Renal cortical epithelial cell (primary cell): ENCODE data around the gene PARP3. TPM values are rescaled to one million over a fixed set of nuclear protein-coding genes. Genes with fewer than 3 reads are reported as not detected.

Source experiments
- DNase-seq: peaks from one replicate; pipeline ENCODE4 v3.0.0-alpha.2; 2011; ENCODE audit warnings: low read depth
- total RNA-seq: library from RNA; depleted of rRNA; stranded (reverse); fragments of >200 nt; gene quantifications from 2 replicates; pipeline ENCODE4 v1.2.3, GENCODE V29; 2014

The PARP3 gene
- total RNA-seq, 1 donor from 2014 or later: 58.4 TPM

DNA sequence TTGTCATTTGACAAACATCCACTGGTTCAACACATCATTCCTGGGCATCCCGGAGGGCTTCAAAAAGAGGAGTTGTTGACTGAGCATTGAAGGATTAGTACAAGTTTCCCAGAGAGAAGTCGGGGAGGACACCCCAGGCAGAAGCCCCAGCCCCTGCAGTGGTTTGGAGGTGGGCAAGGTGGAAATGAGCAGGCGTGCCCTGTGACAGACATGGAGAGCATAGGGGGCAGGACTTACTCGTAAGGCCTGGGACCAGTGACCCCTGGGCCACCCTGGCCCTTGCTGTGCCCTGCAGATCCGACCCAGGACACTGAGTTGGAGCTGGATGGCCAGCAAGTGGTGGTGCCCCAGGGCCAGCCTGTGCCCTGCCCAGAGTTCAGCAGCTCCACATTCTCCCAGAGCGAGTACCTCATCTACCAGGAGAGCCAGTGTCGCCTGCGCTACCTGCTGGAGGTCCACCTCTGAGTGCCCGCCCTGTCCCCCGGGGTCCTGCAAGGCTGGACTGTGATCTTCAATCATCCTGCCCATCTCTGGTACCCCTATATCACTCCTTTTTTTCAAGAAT, 5.9 kb downstream of the PARP3 start:
- no peak for DNase-seq

GRCh38 chr3:51949121-51949520, 7.0 kb downstream of the PARP3 start:
- no peak for DNase-seq

- DNase-seq: no peak
Observed at GRCh38 chr3:51950899-51951298, 8.7 kb downstream of the PARP3 start.

GRCh38 chr3:51953445-51953844, 11.3 kb downstream of the PARP3 start:
- DNase-seq: no peak

DNA sequence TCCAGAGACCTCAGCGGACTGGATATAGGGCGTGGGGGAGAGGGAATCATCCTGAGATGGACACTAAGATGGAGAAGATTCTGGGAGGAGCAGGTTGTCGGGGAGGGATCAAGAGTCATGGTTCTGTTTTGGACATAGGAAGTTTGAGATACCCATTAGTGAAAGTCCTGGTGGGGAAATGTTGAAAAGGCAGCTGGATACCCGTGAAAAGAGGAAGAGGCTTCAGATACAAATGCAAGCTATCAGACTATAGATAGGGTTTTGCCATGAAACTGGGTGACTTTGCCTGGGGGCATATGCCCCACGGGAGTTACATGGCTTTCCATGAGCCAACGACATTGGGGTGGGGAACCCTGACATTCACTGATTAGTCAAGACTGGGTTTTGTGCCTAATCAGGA, 11.9 kb downstream of the PARP3 start:
- no peak for DNase-seq

DNA sequence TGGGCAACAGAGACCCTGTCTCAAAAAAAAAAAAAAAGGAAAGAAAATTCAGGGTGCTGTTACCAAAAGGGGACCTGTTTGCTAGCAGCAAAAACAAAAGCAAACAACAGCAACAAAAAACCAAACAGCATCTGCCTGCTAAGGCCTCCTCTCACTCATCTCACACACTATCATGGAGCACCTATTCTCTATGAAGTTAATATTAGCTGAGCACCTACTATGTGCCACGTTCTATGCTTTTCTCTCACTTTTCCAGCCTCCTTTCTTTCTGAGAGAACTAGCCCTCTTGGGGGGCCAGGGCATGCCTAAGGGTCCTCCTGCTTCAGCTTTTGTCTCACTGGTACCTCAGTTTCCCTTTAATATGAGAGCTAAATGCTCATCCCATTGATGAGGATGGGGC, 12.6 kb downstream of the PARP3 start:
- DNase-seq: no peak

DNA sequence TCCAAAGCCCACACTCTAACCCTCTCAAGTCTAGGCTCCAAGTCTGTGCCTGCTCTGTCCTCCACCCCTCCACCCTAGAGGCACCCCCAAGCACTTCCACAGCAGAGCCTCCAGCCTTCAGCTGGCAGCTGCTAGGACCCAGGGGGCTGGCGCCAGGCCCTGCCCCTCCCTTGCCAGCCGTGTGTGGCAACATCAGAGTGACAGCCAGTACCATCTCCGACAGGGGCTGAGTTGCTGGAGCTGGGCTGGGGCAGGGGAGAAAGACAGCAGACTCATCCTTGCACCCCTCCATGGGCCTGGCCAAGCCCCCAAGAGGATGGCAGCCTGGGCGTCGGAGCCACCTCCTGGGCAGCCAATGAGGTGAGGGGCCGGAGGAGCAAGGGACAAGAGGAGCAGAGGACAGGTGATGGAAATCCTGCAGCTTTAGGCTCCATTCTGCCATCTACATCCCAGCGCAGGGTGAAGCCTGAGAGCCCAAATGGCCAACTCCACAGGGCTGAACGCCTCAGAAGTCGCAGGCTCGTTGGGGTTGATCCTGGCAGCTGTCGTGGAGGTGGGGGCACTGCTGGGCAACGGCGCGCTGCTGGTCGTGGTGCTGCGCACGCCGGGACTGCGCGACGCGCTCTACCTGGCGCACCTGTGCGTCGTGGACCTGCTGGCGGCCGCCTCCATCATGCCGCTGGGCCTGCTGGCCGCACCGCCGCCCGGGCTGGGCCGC, 13.2 kb downstream of the PARP3 start, which contains the start of gene GPR62:
Gene GPR62, plus strand, starts transcription at position 207 of the 718 bp plus-strand sequence. Its CDS starts 272 bp downstream, at position 479.
- DNase-seq: no peak

DNA sequence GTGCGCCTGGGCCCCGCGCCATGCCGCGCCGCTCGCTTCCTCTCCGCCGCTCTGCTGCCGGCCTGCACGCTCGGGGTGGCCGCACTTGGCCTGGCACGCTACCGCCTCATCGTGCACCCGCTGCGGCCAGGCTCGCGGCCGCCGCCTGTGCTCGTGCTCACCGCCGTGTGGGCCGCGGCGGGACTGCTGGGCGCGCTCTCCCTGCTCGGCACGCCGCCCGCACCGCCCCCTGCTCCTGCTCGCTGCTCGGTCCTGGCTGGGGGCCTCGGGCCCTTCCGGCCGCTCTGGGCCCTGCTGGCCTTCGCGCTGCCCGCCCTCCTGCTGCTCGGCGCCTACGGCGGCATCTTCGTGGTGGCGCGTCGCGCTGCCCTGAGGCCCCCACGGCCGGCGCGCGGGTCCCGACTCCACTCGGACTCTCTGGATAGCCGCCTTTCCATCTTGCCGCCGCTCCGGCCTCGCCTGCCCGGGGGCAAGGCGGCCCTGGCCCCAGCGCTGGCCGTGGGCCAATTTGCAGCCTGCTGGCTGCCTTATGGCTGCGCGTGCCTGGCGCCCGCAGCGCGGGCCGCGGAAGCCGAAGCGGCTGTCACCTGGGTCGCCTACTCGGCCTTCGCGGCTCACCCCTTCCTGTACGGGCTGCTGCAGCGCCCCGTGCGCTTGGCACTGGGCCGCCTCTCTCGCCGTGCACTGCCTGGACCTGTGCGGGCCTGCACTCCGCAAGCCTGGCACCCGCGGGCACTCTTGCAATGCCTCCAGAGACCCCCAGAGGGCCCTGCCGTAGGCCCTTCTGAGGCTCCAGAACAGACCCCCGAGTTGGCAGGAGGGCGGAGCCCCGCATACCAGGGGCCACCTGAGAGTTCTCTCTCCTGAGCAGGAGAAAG, 14.0 kb downstream of the PARP3 start:
- no peak for DNase-seq

DNA sequence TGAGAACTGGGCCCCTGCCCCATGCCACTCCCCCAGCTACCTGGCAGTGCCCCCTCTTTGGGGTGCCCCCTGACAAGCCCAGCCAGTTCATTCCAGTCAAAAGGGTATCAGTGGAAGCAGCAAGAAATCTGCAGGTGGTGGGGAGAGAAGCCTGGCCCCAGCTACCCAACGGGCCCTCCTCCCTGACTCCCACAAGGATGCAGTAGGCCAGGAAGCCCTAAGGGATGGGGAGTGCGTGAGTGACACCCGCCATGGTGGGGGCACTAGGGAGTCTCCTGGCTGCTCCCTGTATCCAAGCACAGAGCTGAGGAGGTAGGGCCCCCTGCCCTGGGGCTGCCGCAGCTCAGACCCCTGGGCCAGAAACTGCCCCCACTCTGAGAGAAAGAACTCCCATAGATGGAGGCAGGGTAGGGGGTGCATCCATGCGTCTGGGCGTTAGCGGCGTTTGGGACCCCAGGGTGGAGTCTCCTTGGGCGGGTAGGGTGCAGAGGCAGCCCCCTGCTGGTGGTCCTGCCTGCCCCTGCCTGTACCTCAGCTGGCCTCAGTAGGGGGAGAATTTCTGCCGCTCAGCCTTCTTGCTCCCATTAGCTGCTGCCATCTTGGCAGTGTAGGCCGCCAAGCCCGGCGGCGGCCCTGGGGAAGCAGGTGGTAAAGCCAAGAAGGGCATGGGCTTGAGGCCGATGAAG, 15.5 kb downstream of the PARP3 start:
- DNase-seq: no peak

DNA sequence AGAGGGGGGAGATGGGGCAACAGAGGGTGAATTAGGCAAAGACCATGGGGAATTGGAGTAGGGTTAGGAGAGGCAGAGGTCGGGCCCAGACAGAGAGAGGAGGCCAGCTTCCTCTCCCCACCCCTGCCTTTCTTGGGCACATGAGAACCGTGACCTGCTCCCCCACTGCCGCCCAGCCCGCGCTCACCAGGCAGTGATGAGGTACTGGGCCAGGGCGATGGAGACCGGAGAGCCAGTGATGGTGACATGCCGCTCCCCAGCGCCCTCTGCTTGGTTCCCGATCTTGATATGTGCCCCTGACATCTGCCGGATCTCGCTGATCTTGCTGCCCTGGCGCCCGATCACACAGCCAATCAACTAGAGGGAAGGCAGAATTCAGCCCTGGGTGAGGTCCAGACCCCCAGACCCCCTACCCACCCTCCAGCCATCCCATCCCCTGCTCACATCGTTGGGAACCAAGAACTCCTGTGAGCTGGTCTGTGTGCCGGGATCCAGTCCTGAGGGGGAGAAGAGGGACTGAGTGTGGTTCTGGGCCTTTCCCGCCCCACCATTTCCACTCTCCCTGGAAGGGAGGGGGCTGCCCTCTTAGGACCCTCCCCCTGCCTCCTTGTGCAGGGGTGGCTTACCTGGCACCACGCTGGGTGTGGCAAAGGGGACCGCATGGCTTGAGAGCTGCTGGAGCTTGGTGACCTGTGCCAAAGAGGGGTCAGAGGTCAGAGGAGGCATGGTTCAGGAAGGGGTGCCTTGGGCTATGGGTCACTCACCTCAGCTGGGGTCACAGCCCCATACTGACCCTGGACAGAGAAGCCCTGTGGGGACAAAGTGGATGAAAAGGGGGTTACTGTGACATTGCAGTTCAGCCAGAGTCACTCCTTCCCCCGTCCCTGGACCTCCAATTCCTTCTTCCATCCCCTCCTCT, 16.7 kb downstream of the PARP3 start:
- no peak for DNase-seq

DNA sequence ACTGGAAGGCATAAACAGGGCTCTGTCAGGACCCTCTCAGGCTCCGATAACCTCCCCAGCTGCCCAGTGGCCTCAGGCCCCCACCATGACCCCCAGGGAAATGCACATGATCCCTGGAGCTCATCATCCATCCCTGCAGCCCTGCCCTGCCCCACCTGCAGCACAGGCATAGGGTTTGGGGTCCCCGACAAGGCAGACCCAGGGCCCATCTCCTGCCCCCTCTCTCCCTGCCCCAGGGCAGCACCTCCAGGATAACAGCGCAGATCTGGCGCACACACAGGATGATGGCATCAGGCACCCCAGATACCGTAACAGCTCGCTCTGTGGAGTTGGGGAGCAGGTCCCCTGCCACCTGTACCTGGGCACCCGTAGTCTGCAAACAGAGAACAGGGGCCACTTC, 17.5 kb downstream of the PARP3 start:
- DNase-seq: no peak

GRCh38 chr3:51960386-51960785, 18.2 kb downstream of the PARP3 start:
- no peak for DNase-seq

DNA sequence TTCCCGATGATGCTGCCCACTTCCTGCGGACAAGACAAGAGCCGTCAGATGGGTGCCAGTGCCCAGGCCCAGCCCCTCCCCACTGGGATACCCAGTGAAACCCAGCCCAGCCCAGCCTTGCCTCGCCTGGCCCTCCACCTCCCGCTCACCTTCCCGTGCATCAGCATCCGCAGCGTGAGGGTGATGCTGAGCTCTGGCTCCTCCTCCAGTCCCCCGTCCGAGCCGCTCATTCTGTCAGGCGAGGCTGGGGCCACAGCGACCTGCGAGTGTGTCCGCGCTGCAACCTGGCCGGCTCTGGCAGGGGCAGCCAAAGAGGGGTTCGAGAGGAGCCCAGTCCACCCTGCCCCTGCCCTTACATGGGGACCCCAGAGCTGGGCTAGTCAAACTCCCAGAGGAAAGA, 18.8 kb downstream of the PARP3 start:
- DNase-seq: no peak

- DNase-seq: no peak
Observed at GRCh38 chr3:51961602-51962569, 19.7 kb downstream of the PARP3 start.

DNA sequence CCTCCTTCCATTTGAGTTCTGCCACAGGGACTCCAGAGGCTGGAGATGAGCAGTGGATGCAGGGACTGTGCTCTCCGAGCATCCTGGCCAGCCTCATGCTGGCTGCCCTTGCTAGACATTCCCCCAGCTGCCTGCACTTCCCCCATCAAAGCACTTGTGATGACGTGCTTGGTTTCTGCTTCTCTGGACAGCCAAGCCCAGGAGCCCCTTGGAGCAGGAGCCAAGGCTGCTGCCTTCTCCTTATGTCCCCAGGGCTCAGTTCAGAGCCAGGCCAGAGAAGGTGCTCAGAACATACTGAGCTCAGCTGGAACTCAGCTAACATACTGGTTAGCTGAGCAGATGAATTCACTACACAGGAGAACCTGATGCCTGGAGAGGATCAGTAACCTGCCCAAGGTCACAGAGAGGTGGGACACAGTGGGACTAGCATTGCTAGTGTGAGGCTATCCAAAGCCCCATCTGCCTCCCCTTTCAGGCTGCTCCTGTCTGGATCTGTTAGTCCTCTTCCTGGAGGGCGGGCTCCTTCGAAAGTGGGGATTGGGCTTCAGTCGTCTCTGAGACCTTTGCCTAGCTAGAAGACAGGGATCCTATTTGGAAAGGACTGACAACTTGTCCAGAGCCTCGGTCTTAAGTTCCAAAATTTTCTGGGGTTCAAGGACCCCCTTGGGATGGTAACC, 20.8 kb downstream of the PARP3 start:
- DNase-seq: no peak

GRCh38 chr3:51963951-51964451, 21.8 kb downstream of the PARP3 start:
- DNase-seq: no peak

DNA sequence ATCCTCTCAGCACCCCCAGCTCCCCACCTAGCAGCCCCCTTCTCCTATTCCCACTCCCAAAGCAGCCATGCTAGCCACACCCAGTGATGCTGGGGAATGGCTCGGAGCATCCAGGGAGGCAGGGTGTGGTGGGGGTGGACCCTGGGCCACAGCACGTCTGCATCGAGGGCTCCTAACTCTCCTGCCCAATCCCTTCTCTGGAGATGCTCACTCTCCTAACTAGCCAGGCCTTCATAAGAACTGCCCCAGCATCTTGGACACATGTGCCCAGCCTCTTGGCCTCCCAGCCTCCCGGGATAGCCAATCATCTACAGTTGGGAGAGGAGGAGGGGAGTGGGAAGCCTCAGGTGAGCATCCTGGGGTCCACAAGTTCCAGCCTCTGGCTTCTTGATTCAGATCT, 22.4 kb downstream of the PARP3 start:
- no peak for DNase-seq

- DNase-seq: no peak
Observed at GRCh38 chr3:51966016-51966415, 23.9 kb downstream of the PARP3 start.

GRCh38 chr3:51966486-51966885, 24.3 kb downstream of the PARP3 start:
- no peak for DNase-seq
